HG03175 (cell line): ENCODE data around the gene PPP2R5D.
A peak's percentile ranks its signal among the peaks of the same experiment; 100 is the strongest.

Experiments used
- ATAC-seq: cut with Tn5 transposase; IDR thresholded peaks from one replicate; pipeline ENCODE4 v1.9.1; 2021; ENCODE audit warnings: mild to moderate bottlenecking, moderate library complexity; ENCODE audit not compliant: unreplicated experiment

The PPP2R5D gene

DNA sequence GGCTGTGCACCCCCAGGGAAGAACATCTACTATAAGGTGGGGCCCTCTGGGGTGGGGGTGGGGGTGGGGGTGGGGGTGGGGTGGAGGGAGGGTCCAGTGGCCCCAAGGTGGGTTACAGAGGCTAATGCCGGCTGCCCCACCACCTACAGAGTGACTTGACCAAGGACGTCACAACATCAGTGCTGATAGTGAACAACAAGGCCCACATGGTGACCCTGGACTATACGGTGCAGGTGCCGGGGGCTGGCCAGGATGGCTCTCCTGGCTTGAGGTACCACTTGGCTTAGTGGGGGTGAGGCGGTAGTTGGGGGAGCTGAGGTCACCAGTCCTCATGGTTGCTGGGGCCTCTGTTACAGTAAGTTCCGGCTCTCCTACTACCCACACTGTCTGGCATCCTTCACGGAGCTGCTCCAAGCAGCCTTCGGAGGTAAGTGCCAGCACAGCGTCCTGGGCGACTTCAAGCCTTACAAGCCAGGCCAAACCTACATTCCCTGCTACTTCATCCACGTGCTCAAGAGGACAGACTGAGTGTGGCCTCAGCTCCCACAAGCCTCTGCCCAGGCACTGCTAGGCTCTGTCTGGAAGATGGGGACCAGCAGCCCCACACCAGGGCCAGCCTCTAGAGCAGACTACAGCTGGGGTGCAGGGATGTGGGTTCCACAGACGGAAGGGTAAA is 21.1 kb upstream of the PPP2R5D start:
- no peak for ATAC-seq

DNA sequence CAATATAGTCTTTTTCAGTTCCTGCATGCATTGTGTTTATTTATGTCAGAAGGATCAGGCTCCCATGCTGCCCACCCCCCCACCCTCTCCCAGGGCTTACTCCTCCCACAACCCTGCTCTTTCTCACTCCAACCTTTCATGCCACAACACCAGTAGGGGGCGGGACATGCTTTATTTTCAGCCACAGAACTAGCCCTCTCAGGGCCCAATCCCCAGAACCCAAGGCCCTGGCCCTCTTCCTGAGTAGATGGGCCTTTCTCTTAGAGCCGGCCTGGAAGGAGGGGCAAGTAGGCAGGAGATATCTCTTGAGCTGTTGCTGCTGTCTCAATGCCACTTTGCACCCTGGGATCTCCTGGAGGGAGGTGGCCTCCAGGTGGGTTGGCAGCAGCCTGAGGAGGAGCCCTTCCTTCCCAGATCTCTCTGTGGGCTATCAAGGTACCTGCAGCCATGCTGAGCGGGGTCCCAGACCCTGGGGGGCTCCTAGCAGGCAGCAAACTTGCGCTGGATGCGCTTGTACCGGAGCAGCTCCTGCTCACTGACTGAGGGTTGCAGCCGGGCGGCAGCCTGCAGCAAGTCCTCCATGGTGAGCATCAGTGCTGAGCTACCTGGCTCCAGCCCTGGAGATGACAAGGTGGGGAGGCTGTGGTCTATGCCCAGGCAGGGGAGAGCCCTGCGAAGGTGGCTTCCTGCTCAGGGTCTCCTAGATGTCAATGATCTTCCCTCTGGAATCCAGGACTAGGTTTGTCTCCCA is 20.3 kb upstream of the PPP2R5D start:
- ATAC-seq: no peak

DNA sequence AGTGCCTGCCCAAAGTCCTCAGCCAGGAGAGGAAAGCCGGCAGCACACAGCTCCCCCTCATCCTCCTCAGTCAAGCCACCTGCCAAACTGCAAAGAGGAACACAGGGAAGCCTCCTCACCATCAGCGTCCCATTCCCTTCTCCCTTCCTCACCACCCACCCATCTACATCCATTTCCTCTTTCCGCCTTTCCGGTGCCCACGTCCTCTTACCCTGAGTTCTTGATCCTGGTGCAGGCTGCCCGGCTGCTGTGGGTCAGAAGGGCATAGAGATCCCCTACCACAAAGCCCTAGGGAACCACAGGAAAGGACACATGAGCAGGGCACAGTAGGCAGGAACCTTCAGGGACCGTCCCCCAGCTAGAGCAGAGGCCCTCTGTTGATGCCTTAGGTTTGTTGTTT is 17.8 kb upstream of the PPP2R5D start:
- no peak for ATAC-seq

DNA sequence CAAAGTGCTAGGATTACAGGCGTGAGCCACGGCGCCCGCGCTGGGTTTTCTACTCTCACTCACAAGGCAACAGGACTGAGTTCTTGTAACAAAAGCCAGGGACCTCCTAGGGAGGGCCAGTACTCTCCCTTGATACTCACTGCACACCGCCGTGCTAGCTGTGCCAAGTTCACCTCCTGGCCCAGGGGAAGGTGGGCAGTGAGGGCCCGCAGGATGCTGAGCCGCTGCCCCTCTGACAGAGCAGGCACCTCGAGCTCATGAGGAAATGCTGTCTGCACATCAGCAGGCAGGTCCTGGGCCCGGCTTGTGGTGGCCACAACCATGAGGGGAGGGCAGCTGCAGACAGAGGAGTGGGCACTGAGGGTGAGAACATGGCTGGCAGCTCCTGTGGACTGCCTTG is 17.1 kb upstream of the PPP2R5D start:
- no peak for ATAC-seq

GRCh38 chr6:42968126-42968701 is 16.2 kb upstream of the PPP2R5D start:
- ATAC-seq: no peak

- no peak for ATAC-seq
Observed at GRCh38 chr6:42968783-42969182, 15.6 kb upstream of the PPP2R5D start.

GRCh38 chr6:42969431-42969830 is 14.9 kb upstream of the PPP2R5D start:
- ATAC-seq: no peak

- no peak for ATAC-seq
Observed at GRCh38 chr6:42969934-42970333, 14.4 kb upstream of the PPP2R5D start.

- no peak for ATAC-seq
Observed at GRCh38 chr6:42970871-42971612, 13.3 kb upstream of the PPP2R5D start.

- ATAC-seq: no peak
Observed at GRCh38 chr6:42971746-42972327, 12.5 kb upstream of the PPP2R5D start.

- ATAC-seq: no peak
Observed at GRCh38 chr6:42973926-42974325, 10.4 kb upstream of the PPP2R5D start.

- no peak for ATAC-seq
Observed at GRCh38 chr6:42974919-42975505, 9.4 kb upstream of the PPP2R5D start.

DNA sequence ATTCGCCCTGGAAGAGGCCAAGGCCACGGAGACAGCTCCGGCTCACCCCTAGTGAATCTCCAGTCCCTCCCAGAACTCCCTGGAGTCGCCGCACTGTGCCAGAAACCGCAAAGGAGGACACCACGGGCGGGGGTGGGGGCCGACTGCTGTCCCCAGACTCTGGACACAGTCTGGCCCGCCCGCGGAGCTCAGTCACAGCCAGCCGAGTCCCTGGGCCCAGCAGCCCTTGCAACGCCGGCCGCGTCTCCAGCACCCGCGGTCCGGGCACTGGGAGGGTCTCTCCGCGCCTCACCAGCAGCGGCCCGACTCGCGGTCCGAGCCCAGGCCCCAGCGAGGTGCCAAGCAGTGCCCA is 5.9 kb upstream of the PPP2R5D start:
- peak; percentile 24 for ATAC-seq

- peak; percentile 96 for ATAC-seq
Observed at GRCh38 chr6:42978839-42979522, 5.4 kb upstream of the PPP2R5D start, which contains the start of gene PEX6. Gene PEX6 (minus strand): TSS chr6:42979181. CDS start chr6:42979150, 31 bp downstream.

DNA sequence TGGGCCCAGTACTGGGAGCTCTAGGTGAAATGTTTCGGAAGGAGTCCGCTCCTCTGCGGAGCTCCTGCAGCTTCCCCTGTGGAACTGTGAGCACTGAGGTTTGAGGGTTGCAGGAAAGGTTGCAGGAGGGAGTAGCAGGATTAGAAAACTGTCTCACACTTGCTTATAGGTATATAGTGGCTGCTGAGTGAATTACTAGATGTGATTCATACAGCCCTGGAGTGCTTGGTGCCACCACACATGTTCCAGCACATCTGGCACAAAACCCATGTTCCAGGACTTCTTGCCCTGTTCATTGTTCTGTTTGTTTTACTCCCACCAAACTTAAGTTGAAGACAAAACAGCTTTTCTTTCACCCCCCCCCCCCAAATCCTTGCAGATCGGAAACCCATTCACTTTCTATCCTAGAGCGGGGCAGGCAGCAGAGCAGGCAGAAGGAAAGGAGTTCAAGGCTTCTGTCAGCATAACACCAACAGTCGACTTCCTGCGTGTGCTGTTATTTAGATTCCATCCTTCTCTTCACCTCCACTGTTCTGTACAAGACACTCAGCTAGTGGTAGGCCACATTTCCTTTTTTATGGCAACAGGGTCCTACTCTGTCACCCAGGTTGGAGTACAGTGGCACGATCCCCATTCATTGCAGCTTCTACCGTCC is 4.7 kb upstream of the PPP2R5D start:
- ATAC-seq: no peak

GRCh38 chr6:42981836-42982235 is 2.5 kb upstream of the PPP2R5D start:
- no peak for ATAC-seq

DNA sequence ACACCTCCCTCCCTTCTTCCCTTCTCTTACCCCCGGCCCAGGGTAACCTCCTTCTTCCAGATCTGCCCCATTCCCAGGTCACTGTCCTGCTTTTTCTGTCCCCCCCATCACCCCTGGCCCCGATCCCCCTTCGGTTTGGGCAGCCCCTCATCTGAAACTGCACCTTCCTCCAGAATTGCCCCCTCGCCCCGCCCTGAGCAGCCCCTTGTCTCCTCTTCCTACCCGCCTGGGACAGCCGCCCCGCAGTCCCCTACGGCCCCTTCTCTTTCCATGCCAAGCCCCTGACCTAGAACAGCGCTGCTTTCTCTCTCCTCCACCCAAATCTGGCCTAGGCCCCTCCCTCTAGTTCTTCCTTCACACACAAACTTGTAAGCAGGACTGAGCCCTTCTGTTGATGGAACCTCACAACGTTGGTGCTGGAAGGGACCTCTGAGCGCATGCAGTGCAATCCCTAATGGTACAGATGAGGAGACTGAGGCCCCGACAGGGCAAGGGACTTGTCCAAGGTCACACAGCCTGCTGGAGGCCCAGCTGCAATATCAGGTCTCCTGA is 630 bp downstream of the PPP2R5D start:
- no peak for ATAC-seq

GRCh38 chr6:42987533-42988451 is 3.4 kb downstream of the PPP2R5D start:
- no peak for ATAC-seq
